HG03520 (cell line): Measurements from ENCODE around the gene TBC1D3B.
"Not testable (repeated sequence)": the region's sequence is repeated elsewhere in the genome, so short reads cannot be mapped to it uniquely, and the experiment has no call there.

Experiments
- ATAC-seq: cut with Tn5 transposase; IDR thresholded peaks from one replicate; pipeline ENCODE4 v1.9.1; 2021; ENCODE audit warnings: mild to moderate bottlenecking, moderate library complexity; ENCODE audit not compliant: unreplicated experiment

TBC1D3B gene

GRCh38 chr17:36182176-36183000 is 6.0 kb upstream of the TBC1D3B start:
- no peak for ATAC-seq

DNA sequence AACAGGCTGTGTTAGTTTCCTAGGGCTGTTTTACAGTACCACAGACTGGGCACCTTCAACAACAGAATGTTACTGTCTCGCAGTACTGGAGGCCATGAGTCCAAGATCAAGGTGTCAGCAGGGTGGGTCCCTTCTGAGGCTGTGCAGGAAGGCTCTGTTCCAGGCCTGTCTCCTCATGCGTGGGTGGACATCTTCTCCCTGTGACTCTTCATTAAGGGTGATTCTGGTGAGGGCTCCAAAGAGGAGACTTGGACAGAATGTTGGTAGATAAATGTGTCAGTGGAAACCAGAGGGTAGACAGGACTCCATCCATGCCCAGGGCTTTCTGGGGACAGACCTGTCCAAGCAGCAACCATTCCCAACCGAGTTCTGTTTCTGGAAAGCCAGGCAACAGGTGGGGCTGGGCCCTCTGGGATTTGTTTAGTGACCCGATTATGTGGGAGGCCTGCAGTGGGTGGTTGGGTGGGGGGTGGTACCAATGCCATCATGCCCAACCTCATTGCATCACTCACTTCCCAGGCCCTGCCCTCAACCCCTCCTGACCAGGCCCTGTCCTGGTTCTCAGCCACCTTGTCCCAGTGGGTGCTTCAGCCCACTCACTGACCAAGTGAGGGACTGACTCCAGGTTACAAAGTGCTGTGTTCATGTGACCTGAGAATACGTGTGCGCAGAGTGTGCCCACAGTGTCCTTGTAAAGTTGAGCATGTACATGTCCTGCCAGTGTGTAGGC is 5.2 kb upstream of the TBC1D3B start:
- ATAC-seq, result not testable (repeated sequence)

DNA sequence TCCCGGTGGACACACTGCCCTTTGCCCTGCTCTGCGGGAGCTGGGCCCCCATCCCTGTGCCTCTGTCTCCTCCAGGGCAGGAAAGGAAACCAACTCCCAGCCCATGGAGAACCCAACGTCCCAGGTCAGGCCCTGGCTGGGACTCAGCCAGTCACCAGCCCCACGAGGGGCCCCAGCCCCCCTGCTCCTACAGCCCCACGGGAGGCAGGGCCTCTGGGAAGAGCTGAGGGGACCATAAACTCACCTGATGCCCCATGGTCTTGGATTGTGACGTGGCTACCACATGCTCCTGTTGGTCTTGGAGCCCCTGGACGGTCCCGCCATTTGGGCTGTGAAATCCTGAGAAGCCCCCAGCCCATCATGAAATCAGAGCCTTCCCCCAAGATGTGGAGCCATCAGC is 7.6 kb downstream of the TBC1D3B start:
- ATAC-seq, result not testable (repeated sequence)

GRCh38 chr17:36153895-36154610 is 22.4 kb downstream of the TBC1D3B start:
- ATAC-seq, result no peak

DNA sequence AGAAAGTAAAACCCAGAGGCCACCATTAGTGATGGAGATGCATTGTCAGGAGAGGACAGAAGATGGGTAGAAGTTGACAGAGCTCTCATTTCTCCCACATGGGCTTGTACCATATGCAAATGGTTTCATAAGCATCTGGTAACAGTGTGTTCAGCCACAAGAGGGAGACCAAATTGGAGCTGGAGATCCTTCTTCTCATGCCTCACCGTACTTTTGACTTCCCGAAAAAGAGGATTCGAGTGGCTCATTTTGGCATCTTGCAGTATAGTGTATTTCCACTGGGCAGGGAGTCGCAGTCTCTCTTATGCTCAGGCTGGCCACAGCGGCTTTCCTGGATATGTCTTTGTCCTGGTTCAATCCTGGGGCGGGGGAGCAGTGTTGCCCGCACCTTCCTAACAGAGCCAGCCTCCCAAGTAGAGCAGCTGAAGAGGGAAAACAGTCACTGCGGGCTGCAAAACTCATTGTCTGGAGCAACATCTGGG is 23.8 kb downstream of the TBC1D3B start:
- ATAC-seq, result no peak

DNA sequence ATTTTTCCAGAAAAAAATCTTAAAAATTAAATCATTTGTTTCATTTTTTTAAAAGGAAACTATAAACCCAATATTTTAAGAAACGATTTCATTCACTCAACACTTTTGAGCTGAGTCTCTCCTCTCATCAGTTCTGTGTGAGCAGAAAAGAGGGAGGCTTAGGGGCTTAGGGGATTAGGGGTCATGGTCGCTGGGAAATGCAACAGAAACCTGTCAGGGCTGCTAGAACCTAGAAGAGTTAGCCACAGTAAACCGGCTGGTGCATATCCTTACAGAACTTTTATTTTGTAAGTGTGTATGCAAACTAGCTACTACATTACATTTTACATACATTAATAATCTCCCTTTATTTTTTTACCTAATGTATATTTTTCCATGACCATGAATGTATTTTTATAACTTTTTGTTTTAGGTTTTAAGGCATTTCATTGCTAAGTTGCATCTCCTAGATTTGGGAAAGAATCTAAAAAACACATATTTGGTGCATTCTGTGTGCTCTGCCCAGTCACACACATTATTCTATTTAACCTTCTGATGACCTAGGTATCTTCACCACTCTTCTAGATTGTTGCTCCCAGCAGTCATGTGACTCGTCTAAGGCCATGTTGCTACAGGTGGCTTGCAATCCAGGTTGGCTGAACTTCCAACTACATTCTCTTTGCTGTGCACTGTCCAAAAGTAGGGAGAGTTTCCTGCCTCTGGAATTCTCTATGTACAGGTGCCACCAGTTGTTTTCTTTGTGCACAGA is 24.4 kb downstream of the TBC1D3B start:
- no peak for ATAC-seq

DNA sequence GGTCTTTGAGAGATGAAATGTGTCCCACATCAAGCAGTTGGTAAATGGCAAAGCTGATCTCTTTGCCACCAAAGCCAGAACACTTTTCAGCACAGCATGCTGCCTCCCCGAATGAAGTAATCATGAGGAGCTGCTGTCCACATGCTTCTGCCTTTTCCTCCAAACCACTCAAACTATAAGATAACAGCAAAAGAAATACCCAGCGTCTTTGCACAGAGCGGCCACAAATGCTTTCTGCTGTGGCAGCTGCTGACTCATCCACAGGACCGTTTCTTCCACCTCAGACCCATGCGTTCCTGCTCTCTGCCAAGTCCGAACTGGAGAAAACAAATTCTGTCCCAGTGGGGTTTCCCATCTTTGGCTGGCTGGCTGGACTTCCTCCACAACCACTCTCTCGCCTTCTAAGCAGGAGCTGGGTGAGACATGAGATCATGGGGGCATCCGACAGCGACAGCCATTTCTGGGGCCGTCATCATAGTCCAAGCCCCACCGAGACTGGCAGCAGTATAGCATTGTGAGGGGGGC is 27.1 kb downstream of the TBC1D3B start:
- ATAC-seq, result no peak

DNA sequence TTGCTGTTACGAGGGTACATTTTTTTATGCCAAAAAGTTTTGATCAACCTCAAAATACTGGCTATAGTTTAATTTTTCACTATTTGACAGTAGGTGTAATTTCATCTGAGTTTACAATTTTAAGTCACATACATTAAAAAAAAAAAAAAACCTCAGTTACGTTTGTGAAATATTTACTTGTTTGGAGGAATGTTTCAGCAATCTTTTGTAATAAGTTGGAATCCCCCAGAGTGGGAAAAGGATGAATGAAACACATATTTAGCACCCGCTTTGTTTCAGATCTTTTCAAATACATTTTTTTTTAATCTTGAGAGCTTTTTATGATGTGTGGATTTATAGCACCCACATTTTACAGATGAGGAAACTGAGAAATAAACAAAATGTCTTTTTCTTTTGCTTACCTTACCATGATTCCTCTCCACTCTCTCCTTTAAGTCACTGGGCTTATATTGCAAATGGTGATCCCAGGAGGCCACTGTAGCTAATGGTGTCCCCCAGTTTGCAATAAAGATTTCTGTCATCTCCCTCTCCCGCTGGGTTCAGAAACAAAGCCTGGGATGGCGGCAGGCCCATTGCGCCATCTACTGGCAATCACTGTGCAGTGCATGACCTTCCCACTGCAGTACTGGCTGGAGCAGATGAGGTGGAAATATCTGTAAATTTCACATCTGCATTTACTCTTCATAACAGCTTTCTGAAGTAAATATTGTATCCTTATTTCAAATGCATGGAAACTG is 27.7 kb downstream of the TBC1D3B start:
- no peak for ATAC-seq

DNA sequence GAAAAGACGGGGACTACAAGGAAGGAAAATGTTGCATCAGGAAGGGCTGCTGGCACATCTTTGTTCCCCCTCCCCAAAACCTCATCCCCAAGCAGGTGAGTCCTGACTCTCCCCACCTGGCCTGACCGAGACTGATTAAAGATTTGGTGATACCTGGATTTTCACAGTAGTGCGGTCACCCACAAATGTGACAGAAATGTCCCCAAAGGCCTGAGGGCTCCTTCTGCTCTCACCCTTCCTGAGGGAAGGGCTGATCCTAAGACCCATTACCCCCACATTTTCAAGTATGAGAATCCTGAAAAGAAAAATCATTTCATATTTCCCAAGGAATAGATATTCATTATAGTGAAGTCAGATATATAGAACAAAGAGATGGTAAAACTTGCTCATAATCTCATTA is 28.8 kb downstream of the TBC1D3B start:
- ATAC-seq, result no peak

- ATAC-seq, result no peak
Measured at GRCh38 chr17:36144981-36145729, 31.3 kb downstream of the TBC1D3B start.

DNA sequence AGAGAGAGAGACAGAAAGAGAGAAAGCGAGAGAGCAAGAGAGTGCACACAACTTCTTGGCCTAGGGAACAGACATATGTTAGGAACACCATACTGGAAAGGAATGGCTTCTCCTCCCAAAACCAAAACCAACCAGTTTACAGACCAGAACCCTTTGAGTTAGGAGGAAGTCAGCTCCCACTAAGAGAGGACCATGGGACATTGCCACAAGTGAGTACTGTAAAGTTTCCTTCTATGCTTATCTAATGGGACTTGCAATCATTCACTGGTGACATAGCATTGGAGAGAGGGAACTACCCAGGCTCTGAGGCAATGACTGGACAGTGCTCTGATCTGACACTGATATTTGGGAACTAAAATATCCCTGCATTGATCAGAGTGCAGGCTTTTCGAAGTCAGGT is 32.4 kb downstream of the TBC1D3B start:
- ATAC-seq, result no peak

DNA sequence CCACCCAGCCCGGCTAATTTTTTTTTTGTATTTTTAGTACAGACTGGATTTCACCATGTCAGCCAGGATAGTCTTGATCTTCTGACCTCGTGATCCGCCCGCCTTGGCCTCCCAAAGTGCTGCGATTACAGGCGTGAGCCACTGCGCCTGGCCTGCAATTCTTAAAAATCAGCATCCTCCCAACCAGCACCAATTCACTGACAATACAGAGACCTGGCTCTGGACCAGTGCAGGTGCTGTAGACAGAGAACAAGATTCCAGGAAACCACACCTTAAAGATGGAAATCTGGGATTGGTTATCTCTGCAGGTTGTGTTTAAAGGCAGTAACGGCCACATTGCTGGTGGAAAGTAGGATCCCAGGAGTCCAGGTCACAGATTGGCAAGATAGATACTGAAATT is 33.6 kb downstream of the TBC1D3B start:
- ATAC-seq, result no peak

- ATAC-seq, result no peak
Measured at GRCh38 chr17:36142235-36142634, 34.2 kb downstream of the TBC1D3B start.

DNA sequence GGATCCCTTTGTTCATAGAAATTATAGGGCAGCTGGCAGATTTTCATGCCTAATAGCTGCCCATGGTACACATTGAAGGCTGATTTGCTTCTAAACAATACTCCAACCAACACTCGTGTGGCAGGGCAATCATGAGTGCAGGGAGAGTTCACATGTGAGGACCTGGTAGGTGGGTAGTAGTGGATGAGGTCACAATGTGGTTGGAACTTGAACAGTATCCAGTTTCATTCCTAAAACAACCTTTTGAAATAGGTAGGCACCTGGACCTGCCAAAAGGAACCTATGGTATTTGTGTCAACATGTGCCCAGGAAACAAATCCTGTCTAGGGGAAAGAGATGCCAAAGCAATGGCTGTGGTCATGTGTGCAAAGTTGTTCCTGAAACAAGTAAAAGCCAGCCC is 40.0 kb downstream of the TBC1D3B start:
- ATAC-seq, result no peak

GRCh38 chr17:36136036-36136435 is 40.4 kb downstream of the TBC1D3B start:
- no peak for ATAC-seq

GRCh38 chr17:36135465-36135864 is 41.0 kb downstream of the TBC1D3B start:
- no peak for ATAC-seq

DNA sequence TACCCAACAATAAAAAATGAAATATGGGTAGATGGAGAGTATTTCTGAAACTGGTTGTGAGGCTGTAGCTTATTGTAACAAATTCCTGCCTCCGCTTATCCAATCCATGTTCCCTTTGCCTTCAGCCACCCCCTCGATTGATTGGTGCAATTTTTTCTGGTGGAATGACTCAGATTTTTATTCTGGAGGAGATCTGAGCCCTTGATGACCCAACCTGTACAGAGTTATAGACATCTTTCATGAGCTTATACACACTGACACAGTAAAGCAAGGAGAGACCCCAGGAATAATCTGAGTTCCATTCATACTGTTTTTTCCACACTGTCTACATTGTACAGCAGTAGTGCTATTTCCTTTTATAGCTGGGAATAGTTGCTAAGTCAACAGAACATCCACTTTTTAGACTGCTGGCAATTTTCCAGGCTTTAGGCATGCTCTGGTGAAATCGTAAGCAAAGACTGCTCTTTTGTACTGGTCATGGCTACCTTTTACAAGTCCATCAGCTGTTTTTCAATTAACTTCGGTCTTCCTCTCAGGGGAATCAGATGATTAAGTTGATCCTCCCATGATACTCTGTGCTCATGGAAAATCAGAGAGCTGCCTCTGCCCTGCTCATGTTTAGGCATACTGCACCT is 42.7 kb downstream of the TBC1D3B start:
- ATAC-seq, result no peak

DNA sequence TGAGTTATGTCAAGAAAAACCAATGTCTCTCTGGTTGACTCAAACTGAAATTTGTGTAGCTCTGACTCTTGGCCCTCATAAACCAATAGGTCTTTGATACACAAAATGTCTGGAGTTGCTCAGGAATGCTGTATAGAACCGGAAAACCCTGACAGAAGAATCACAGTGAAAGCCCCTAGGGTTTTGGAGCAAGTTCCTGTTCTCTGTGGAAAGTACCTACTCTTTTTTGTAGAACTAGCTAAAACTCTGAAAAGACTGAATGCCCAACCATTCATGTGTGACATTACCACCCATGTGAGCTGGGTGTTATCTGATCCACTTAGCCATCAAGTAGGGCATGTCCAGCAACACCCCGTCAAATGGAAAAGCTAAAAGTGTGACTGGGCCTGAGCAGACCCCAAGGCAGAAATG is 44.0 kb downstream of the TBC1D3B start:
- ATAC-seq, result no peak

DNA sequence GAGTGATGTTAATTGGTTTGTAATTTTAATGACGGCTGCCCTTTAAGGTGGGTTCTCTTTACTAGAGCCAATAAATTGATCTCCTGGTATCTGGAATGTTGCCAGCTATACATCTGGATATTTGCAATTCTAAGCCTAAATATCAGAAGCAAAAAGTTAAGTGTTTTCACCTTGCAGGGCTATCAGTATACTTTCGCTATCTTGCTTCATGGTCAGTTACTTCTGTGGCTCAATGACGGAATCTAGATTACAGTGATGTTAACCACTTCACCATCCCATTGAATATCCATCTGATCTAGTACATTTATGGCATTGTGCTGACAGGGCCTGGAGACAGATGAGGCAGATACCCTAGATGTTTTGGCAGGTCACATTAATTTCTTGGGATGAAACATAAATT is 44.5 kb downstream of the TBC1D3B start:
- ATAC-seq, result no peak
